ENCODE measurements around the gene PAX5.
A peak's percentile ranks its signal among the peaks of the same experiment; 100 is the strongest.
"Not testable (repeated sequence)": the region's sequence is repeated elsewhere in the genome, so short reads cannot be mapped to it uniquely, and the experiment has no call there.

PAX5 gene

DNA sequence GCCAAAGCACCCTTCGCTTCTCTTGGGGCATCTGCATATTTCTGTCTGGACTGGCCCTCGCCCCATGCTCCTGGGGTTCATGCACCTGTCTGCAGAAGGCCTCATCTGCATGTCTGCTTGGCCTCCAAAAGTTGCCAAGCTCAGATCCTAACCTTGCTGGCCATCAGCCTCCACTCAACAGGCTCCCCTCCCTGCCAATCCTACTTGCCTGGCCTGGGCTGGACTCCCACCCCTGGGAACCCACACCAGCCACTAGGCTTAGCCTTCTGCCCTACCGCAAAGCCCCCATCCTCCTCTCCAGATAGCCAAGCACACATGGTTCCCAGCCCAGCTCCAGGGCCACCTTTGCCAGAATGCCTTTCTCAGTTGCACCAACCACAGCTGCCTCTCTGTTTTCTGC lies 159.8 kb downstream of the PAX5 start:
- TF ChIP-seq, protein P1, sequence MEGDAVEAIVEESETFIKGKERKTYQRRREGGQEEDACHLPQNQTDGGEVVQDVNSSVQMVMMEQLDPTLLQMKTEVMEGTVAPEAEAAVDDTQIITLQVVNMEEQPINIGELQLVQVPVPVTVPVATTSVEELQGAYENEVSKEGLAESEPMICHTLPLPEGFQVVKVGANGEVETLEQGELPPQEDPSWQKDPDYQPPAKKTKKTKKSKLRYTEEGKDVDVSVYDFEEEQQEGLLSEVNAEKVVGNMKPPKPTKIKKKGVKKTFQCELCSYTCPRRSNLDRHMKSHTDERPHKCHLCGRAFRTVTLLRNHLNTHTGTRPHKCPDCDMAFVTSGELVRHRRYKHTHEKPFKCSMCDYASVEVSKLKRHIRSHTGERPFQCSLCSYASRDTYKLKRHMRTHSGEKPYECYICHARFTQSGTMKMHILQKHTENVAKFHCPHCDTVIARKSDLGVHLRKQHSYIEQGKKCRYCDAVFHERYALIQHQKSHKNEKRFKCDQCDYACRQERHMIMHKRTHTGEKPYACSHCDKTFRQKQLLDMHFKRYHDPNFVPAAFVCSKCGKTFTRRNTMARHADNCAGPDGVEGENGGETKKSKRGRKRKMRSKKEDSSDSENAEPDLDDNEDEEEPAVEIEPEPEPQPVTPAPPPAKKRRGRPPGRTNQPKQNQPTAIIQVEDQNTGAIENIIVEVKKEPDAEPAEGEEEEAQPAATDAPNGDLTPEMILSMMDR (conservative IDR thresholded peaks at IDR 0.05; ENCODE audit: control insufficient read depth, insufficient read depth, low read depth, low read length): no peak
- no peak overlapping the region for H3K4me3 ChIP-seq (ENCODE audit: control insufficient read depth, low read depth, low read length)
- DNase-seq (ENCODE audit: low read depth): no peak

DNA sequence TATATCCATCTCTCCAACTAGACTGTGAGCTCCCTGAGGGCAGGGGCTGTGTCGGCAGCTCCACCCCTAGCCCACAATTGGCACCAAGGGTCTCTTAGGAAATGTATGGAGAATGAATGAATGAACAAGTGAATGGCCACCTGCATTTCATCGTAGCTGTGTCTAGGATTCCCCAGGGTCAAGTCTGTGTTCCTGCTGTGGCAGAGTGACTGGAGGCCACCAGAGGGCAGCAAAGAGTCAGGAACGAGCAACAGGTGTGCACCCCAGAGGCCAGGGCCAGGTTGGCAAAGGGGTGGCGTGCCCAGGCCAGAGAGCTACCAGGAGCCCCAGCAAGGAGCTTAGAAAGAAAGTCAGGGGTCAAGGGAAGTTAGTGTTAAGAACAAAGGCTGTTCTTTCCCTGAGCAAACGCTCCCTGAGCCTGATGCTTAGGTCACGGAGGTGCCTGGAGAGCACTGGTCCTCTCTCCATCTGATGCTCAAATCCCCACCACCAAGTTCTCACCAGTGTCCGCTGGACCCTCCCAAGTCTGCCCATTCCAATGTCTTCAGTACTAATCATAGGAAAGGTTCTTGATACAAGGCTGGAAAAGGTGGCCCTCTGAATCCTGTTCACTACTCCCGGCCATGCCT lies 160.7 kb downstream of the PAX5 start:
- peak; percentile 55 for DNase-seq (ENCODE audit: low read depth)
- TF ChIP-seq, protein P1 (conservative IDR thresholded peaks at IDR 0.05; ENCODE audit: control insufficient read depth, insufficient read depth, low read depth, low read length): peak; percentile 90
- no peak overlapping the region for H3K4me3 ChIP-seq (ENCODE audit: control insufficient read depth, low read depth, low read length)

DNA sequence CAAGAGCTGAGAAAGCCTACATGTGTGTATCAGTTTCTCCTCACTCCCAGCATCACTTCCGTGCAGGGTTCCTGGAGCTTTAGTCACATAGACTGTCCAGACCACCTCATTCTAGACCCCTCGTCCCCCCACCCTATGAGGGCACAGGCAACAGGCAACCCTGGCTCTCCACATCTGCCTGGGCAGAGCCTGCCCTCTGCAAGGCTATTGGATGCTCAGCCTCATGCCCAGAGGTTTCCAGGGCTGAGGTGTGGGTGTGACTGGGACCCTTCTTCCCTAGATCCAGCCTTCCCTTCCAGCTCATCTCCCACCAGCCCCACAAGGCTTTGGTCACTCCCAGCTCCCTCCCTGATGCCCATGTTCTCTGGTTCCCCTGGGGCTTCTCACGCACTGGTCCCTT lies 161.4 kb downstream of the PAX5 start:
- TF ChIP-seq, protein P1 (conservative IDR thresholded peaks at IDR 0.05; ENCODE audit: control insufficient read depth, insufficient read depth, low read depth, low read length): no peak
- H3K4me3 ChIP-seq (ENCODE audit: control insufficient read depth, low read depth, low read length): no peak overlapping the region
- DNase-seq (ENCODE audit: low read depth): no peak

DNA sequence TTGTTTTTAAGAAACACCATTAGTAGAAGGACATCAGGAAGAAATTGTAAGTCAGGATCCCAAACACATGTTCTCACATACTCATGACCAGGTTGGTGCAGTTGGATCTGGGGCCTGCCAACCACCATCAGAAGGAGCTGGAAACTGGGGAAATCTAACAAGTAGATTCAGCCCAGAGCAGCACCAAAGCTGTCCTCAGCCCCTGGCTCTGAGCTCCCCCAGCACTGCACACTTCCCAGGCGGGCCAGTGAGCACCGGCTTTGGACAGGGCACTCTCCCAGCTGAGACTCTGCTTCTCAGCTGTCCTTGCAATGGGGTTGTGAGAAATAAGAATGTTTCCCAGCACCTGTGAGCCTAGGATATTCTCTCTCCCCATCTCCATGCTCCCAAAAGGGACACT lies 162.5 kb downstream of the PAX5 start:
- H3K4me3 ChIP-seq (ENCODE audit: control insufficient read depth, low read depth, low read length): no peak overlapping the region
- TF ChIP-seq, protein P1 (conservative IDR thresholded peaks at IDR 0.05; ENCODE audit: control insufficient read depth, insufficient read depth, low read depth, low read length): no peak
- DNase-seq (ENCODE audit: low read depth): no peak

DNA sequence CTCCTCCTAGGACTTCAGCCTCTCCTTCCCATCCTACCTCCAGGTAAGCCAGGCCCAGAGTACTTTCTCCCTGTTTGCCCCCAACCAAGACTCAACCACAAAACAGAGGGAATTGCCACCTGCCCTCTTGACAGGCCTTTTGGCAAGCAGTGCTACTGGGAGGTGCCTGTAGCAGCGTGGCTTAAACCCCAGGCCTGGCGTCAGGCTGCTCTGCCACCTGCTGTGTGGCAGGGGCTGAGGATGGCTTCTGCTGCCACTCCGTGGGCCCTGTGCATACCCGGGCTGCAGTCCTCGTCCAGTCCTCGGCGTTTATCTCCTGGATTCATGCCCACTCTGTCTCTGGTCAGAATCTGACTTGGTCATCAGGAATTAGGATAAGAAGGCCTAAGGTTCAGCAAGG lies 163.1 kb downstream of the PAX5 start:
- no peak overlapping the region for H3K4me3 ChIP-seq (ENCODE audit: control insufficient read depth, low read depth, low read length)
- TF ChIP-seq, protein P1 (conservative IDR thresholded peaks at IDR 0.05; ENCODE audit: control insufficient read depth, insufficient read depth, low read depth, low read length): no peak
- no peak for DNase-seq (ENCODE audit: low read depth)

DNA sequence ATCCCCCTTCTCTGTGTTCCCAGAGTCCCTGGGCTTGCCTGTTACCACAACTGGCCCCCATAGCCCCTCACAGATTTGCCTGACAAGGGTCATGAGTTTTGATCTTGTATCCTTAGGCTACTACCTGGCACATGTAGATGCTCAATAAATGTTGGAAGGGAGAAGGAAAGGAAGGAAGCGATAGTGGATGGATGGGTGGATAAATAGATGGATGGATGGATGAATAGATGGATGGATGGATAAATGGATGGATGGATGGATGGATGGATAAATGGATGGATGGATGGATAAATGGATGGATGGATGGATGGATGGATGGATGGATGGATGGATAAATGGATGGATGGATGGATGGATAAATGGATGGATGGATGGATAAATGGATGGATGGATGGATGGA lies 164.5 kb downstream of the PAX5 start:
- not testable (repeated sequence) for H3K4me3 ChIP-seq (ENCODE audit: control insufficient read depth, low read depth, low read length); DNase-seq (ENCODE audit: low read depth)

DNA sequence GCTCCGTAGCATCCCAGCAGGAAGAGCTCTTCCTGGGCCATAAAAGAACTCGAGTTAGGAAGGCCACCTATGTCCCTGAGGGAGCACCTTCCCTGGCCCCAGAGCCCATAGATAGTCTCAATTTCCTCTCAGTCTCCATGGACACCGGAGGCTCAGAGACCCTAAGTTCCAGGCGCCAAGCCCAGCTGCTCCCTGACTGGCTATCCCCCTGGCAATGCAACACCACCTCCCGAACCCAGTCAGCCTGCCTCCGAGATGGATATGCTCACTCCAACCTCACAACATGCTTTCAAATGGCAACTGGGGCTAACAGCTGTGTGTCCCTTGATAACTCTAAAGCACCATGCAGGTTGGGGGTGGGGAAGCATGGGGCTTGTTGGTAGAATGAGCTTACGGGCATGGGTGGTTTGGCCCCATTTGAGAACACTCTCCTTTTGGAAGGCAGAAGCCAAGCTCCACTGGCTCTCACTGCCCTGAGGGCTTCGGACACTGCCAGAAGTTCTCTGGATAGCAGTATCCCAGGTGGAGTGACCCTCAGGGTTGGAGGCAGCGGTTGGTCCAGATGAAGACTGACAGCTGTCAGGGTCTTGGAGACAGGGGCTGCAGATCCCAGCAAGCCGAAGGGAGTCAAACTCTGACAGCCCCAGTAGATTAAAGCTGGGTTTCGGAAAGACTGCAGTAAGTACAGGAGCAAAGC lies 165.3 kb downstream of the PAX5 start:
- no peak for DNase-seq (ENCODE audit: low read depth)
- H3K4me3 ChIP-seq (ENCODE audit: control insufficient read depth, low read depth, low read length): no peak overlapping the region
- TF ChIP-seq, protein P1 (conservative IDR thresholded peaks at IDR 0.05; ENCODE audit: control insufficient read depth, insufficient read depth, low read depth, low read length): no peak

Measured in fibroblast of mammary gland (primary cell).